GM18508 (cell line): ENCODE measurements around the gene TSC22D1.

Experiments used
- ATAC-seq: cut with Tn5 transposase; IDR thresholded peaks from one replicate; pipeline ENCODE4 v1.9.1; 2021; ENCODE audit warnings: moderate number of reproducible peaks; ENCODE audit not compliant: insufficient read depth, unreplicated experiment

The TSC22D1 gene

GRCh38 chr13:44393391-44393790 lies 182.7 kb downstream of the TSC22D1 start:
- no peak for ATAC-seq

DNA sequence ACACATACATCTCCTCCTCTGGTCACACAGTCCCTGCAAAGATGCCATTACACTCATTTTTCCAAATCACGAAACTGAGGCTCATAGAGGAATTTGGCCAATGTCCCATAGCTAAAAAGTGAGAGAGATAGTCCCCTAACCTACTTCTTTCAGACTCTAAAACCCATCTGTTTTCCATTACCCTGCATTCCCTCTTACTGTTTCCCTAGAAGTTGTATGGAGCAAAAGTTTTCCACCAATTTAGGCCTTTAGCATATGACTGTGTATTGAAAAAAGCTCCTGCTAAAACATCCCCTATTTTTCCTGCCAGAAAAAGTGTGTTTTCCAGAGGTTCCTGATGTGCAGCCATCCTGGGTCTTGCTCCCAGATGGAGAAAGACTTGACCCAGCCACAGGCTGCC lies 186.3 kb downstream of the TSC22D1 start:
- no peak for ATAC-seq

DNA sequence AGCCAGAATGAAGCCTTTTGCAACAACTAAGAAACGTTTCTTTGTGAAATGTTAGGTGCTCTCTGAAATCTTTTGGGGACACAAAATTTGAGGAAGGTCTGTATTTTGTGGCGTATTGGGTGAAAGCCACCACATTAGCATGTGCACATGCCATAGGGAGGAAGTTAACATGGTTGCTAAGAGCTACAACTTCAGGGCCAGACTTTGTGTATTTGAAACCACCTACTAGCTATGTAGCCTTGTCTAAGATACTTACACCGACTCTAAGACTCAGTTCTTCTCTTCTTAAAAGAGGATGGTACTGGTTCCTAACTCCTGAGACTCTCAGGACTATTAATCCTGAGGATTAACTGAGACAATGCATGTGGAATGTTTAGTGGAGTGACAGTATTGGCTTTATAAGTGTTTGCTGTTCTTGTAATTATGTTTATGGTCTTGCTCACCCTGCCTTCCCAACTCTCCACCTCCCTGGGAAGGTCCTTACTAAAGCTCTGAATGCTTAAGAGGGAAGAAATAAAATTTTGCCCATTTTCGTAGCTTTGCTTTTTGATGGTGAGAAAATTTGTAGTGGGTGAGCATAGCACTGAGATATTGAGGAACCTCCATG lies 187.0 kb downstream of the TSC22D1 start:
- no peak for ATAC-seq

DNA sequence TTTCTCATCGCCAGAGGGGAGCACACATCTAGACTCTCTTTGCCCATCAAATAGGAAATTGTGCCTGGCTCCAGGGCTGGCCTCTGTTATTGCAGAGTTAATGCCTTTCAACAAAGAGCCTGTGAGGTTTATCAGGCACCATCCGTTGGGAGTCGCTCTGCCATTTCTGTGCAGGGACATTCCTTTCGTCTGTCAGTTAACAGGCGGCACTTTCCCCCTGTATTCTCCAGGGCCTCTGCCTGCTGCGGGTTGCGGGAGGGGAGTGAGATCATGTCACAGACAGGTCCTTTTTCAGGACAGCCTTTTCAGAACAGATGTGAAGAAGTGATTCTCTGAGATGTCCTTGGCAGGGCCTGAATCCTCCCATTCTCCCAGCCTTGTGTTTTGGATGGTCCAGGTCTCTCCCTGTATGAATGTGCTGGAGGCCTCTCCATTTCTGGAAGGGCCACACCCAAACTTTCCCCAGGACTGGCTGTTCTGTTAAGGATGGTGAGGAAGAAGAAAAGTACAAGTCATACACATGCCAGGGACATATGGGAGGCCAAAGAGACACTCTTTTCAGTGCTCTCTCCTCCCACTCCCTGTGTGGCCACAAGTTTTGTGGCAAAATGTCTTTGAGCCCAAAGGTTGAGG lies 187.6 kb downstream of the TSC22D1 start:
- ATAC-seq = no peak

DNA sequence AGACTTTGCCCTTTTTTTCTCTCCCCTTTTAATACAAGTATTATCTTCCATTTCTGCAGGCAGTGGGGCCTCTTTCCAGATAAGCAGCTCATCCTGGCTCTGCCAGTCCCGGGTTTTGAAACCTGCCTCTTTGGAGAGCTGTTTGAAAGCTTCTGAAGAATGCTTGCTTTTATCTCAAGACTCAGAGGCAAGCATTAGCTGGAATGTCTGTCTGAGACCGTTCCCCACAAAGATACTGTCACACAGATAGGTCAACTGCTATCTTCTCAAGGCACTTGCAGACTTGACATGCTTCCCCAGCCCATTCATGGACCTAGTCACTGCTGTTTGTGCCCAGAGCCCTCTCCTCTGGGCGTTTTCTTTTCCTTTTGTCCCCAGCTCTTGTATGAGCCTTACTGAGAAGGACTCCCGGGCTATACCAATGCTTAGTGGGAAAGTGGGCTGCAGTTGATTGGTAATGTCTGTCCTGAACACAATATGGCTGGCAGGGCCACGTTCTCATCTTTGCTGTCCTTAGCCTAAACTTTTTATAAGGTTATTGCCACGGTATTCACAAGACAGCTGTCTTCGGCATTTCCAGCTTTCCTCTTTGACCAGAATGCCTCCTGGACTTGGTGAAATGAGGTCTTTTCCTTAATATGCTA lies 189.1 kb downstream of the TSC22D1 start:
- no peak for ATAC-seq

- no peak for ATAC-seq
Measured at GRCh38 chr13:44385847-44386246, 190.3 kb downstream of the TSC22D1 start.

DNA sequence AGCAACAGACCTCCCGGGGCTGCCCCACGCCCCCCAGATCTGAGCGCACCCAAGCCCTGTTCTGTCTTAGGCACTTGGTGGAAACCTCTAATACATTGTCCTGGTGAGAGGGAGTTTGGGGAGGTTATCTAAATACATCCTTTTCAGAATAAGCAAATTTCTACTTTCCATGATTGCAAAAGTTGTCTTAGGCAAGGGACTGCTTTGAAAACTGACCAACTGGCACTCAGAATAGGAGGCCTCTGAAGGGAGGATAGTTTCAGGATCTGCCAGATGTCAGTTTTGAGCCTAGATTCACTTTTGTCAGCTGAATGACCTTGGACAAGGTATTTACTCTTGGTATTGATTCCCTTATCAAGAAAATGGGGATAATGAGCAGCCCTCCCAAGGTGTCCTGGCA lies 190.7 kb downstream of the TSC22D1 start:
- no peak for ATAC-seq

DNA sequence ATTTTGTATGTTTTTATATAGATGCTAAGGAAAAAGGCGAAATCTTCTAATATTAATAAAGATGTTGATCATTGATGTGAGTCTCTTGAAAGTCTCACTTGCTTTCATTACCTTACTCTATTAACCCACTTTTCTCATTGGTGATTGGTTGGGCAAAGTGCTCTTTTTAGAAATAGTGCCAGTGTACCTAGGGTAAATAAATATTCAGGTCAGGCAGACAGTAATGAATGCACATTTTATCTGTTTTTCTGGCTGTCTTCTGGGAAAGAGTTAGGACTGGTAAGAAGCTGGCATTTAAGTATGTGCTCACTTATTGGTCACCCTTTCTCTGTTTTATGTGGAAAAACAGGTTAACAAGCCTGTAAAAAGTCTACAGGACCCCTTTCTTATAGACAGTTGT lies 191.4 kb downstream of the TSC22D1 start:
- no peak for ATAC-seq

- no peak for ATAC-seq
Measured at GRCh38 chr13:44383945-44384344, 192.2 kb downstream of the TSC22D1 start.

DNA sequence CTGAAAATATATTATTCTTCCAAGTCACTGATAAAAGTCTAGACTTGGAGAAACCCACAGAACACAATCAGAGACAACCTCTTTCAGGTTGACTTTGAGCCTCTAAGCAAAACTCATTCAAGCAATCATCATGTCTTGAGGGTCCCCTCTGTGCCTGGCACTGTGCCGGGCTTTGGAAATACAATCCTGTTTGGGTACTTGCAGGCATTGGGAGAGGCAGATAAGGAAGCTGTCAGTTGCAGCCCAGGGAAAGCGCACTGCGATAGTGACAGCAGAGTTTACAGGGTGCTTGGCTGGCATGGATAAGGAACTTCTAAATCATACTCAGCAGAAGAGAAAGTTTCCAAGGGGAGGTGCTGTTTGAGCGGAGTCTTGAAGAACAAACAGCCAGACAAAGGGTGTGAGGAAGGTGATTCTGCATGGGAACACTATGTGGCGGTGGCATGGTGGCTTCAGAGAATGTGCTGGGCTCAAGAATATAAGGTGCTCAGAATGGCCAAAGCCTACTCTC lies 193.4 kb downstream of the TSC22D1 start:
- ATAC-seq = no peak
